ENCODE data around the gene FGF5. TPM values are rescaled to one million over a fixed set of nuclear protein-coding genes. Genes with fewer than 3 reads are reported as not detected.

FGF5 gene
- total RNA-seq, 1 experiment from 2014 or later: not detected

GRCh38 chr4:80225595-80225994 lies 40.9 kb upstream of the FGF5 start:
- H3K4me1 Mint-ChIP-seq: no peaks in the 10 kb centered on the region
- no peak overlapping the region for H4K91ac ChIP-seq (ENCODE audit: insufficient read length, low read depth, low read length)
- no peak overlapping the region for H4K5ac ChIP-seq (ENCODE audit: insufficient read length, low read depth, low read length)
- no peak overlapping the region for H2BK20ac ChIP-seq (ENCODE audit: low read depth, low read length, poor library complexity, severe bottlenecking)
- no peaks in the 10 kb centered on the region for H4K20me1 ChIP-seq (ENCODE audit: control insufficient read depth, insufficient read depth, insufficient read length)
- no CpG with 5 or more reads among the region's 2 CpGs for WGBS (ENCODE audit: extremely low coverage, insufficient read length, low lambda C conversion rate)
- H3K27me3 Mint-ChIP-seq (ENCODE audit: low read depth): peaks cover 27% of the 10 kb centered on the region
- TF ChIP-seq CTCF (conservative IDR thresholded peaks at IDR 0.05): no peak
- no peak overlapping the region for H3K23ac ChIP-seq (ENCODE audit: insufficient read length, low read depth, low read length)
- H2BK120ac ChIP-seq (ENCODE audit: low read depth, low read length, poor library complexity, severe bottlenecking): no peak overlapping the region
- no peak overlapping the region for H3T11ph ChIP-seq (ENCODE audit: low read length)
- H3K9ac ChIP-seq (ENCODE audit: extremely low read depth, insufficient read length, low read length): no peak overlapping the region
- no peak overlapping the region for H3K14ac ChIP-seq (ENCODE audit: insufficient read depth, low read length)
- no peak overlapping the region for H2AK5ac ChIP-seq (ENCODE audit: insufficient read length, low read length)
- no peak overlapping the region for H2BK5ac ChIP-seq (ENCODE audit: insufficient read length, low read length)
- no peak overlapping the region for H2BK12ac ChIP-seq (ENCODE audit: insufficient read length, low read depth, low read length)
- H3K4me2 ChIP-seq (ENCODE audit: insufficient read depth, insufficient read length, low read length): no peak overlapping the region
- H3K56ac ChIP-seq (ENCODE audit: insufficient read length, low read depth, low read length): no peak overlapping the region
- no peaks in the 10 kb centered on the region for H3K79me1 ChIP-seq (ENCODE audit: insufficient read depth, low read depth, low read length, poor library complexity, severe bottlenecking)
- no peaks in the 10 kb centered on the region for H3K79me2 ChIP-seq (ENCODE audit: insufficient read depth, low read length)
- no peak overlapping the region for H3K27ac ChIP-seq (ENCODE audit: insufficient read length, low read depth, low read length)
- H3K27ac Mint-ChIP-seq: no peak overlapping the region
- H3K23me2 ChIP-seq (ENCODE audit: insufficient read length, low read depth, low read length, poor library complexity, severe bottlenecking): no peaks in the 10 kb centered on the region
- H2BK15ac ChIP-seq (ENCODE audit: low read depth, low read length): no peak overlapping the region
- no peak overlapping the region for H3K4ac ChIP-seq (ENCODE audit: low read depth, low read length)
- H3K9me3 ChIP-seq (ENCODE audit: control insufficient read depth, low read depth, low read length): no peaks in the 10 kb centered on the region
- H4K8ac ChIP-seq (replicated peaks; ENCODE audit: insufficient read length, low read depth, low read length): no peak overlapping the region
- no peak overlapping the region for H3K4me3 Mint-ChIP-seq
- H3K27me3 ChIP-seq (ENCODE audit: insufficient read depth, low read length): no peaks in the 10 kb centered on the region
- H2AFZ ChIP-seq (ENCODE audit: low read length): no peak overlapping the region
- H3K9me3 Mint-ChIP-seq: no peaks in the 10 kb centered on the region
- H3K36me3 Mint-ChIP-seq (ENCODE audit: insufficient read depth in 1 of 3, low read depth in 3 of 3): no peaks in the 10 kb centered on the region
- no peak overlapping the region for H3K18ac ChIP-seq (ENCODE audit: insufficient read length, low read depth, low read length)
- DNase-seq: no peak
- H3K4me1 ChIP-seq (ENCODE audit: insufficient read depth, low read length): no peaks in the 10 kb centered on the region
